NCI-H1417 treated with DMSO at 0.1 percent for 48 hours (cell line): ENCODE data around the gene IL3.

Experiments
- DNase-seq: peaks from one replicate; lab custom pipeline; 2025; lab: John Stamatoyannopoulos, UW

The IL3 gene

DNA sequence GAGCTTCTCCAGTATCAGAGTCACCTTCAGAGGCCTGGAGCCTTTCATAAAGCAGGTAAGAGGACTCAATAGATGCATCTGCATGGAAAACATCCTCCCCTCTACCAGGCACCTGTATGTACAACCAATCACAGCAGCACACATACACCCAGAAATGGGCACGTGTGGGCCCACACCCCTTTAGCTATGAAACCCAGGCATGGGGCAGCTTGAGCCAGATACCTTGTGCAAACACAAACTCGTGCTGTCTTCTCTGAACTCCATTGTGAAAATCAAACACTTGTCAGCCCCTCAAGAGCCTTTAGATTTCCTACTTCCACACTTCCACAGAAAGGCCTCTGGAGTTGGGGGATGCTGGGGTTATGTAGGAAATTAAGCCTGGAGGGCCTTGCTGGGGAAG, 12.1 kb downstream of the IL3 start:
- DNase-seq = no peak

DNA sequence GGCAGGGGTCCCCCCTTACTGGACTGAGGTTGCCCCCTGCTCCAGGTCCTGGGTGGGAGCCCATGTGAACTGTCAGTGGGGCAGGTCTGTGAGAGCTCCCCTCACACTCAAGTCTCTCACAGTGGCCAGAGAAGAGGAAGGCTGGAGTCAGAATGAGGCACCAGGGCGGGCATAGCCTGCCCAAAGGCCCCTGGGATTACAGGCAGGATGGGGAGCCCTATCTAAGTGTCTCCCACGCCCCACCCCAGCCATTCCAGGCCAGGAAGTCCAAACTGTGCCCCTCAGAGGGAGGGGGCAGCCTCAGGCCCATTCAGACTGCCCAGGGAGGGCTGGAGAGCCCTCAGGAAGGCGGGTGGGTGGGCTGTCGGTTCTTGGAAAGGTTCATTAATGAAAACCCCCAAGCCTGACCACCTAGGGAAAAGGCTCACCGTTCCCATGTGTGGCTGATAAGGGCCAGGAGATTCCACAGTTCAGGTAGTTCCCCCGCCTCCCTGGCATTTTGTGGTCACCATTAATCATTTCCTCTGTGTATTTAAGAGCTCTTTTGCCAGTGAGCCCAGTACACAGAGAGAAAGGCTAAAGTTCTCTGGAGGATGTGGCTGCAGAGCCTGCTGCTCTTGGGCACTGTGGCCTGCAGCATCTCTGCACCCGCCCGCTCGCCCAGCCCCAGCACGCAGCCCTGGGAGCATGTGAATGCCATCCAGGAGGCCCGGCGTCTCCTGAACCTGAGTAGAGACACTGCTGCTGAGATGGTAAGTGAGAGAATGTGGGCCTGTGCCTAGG, 13.0 kb downstream of the IL3 start, which contains the start of gene CSF2:
Gene CSF2 (plus strand): TSS at position 559 of the 783 bp plus-strand sequence. CDS start 35 bp downstream, at position 594.
- DNase-seq = no peak

DNA sequence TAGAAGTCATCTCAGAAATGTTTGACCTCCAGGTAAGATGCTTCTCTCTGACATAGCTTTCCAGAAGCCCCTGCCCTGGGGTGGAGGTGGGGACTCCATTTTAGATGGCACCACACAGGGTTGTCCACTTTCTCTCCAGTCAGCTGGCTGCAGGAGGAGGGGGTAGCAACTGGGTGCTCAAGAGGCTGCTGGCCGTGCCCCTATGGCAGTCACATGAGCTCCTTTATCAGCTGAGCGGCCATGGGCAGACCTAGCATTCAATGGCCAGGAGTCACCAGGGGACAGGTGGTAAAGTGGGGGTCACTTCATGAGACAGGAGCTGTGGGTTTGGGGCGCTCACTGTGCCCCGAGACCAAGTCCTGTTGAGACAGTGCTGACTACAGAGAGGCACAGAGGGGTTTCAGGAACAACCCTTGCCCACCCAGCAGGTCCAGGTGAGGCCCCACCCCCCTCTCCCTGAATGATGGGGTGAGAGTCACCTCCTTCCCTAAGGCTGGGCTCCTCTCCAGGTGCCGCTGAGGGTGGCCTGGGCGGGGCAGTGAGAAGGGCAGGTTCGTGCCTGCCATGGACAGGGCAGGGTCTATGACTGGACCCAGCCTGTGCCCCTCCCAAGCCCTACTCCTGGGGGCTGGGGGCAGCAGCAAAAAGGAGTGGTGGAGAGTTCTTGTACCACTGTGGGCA, 13.8 kb downstream of the IL3 start:
- no peak for DNase-seq

DNA sequence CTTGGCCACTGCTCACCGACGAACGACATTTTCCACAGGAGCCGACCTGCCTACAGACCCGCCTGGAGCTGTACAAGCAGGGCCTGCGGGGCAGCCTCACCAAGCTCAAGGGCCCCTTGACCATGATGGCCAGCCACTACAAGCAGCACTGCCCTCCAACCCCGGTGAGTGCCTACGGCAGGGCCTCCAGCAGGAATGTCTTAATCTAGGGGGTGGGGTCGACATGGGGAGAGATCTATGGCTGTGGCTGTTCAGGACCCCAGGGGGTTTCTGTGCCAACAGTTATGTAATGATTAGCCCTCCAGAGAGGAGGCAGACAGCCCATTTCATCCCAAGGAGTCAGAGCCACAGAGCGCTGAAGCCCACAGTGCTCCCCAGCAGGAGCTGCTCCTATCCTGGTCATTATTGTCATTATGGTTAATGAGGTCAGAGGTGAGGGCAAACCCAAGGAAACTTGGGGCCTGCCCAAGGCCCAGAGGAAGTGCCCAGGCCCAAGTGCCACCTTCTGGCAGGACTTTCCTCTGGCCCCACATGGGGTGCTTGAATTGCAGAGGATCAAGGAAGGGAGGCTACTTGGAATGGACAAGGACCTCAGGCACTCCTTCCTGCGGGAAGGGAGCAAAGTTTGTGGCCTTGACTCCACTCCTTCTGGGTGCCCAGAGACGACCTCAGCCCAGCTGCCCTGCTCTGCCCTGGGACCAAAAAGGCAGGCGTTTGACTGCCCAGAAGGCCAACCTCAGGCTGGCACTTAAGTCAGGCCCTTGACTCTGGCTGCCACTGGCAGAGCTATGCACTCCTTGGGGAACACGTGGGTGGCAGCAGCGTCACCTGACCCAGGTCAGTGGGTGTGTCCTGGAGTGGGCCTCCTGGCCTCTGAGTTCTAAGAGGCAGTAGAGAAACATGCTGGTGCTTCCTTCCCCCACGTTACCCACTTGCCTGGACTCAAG, 14.6 kb downstream of the IL3 start:
- DNase-seq = no peak

DNA sequence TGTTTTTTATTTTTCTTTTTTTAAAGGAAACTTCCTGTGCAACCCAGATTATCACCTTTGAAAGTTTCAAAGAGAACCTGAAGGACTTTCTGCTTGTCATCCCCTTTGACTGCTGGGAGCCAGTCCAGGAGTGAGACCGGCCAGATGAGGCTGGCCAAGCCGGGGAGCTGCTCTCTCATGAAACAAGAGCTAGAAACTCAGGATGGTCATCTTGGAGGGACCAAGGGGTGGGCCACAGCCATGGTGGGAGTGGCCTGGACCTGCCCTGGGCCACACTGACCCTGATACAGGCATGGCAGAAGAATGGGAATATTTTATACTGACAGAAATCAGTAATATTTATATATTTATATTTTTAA, 15.2 kb downstream of the IL3 start:
- DNase-seq = no peak

DNA sequence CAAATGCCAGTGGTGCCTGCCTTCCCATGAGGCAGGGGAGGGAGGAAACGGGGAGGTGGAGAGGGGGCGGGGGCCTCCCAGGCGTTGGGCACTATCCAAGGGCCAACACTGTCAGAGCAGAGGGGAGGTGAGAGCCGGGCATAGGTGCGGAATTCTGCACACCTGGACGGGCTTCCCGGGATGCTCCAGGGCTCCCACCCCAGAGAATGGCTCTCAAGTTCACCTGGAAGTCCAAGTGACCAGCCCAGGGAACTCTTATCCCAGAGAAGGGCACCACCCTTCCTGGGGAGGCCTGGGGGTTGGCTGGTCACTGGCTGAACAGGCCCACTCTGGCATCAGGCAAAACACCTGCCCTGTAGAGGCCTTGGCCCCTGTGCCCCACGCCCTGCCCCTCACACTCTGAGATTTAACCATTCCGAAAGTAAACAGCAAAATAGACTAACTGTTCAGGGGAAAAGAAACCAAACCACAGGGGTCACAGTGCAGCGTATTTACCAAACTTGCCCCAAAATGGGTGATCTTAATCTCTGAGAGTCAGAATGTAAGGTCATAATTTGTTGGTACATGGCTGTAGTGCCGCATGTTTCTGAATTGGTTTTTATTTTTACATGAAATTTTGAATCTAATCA, 15.9 kb downstream of the IL3 start:
- DNase-seq = no peak

DNA sequence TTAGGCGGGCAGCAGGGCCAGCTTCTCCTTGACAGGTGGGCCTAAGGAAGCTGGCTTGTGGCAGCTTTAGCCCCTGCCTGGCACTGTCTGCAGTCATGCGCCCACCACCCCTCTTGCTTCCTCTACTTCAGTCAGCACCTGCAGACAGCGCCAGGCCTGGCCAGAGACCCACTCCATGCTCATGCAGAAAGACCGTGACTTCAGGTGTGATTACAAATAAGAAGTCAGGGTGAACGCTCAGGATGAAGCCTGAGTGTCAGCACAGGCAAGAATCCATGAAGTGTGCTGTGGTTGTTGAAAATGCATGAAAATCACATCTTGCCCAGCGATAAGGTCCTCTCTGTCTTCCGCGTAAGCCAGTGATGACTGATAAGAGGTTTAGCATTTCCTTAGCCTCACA, 16.5 kb downstream of the IL3 start:
- no peak for DNase-seq

DNA sequence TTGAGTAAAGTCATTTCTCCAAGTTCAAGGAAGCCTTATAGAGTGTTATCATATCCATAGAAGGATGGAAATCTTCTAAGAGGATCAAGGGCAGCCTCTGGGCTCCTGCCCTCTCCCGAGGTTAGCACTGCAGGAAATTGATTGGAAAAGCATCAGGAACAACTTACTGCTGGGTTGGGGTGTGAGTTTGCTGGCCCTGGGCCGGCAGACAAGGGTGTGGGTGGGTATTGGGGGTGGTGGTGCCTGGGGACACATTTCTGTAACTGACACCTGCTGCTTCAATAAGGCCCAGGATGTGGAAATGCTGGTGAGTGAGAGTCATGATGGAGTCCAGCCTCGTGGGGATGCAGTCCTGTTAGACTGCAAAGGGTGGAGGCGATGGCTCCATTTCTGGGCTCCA, 18.6 kb downstream of the IL3 start:
- no peak for DNase-seq

DNA sequence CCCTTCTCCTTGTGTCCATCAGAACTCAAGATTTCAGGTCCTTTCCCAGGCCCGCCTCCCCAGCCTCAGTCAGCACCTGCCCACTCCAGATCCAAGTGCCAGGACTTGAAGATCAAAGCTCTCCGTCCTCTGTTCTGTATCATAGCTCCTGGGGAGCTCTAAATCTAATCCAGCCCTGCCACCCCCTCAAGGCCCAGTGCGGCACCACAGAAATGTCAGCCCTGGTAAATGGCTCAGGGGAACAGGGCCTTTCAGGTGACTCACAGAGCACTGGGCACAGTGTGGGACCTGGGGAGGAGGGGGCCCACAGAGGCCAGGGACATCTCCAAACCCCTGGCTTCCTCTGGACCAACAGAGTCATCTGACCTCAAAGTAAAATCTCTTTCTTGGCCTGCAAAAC, 19.2 kb downstream of the IL3 start:
- DNase-seq = no peak

DNA sequence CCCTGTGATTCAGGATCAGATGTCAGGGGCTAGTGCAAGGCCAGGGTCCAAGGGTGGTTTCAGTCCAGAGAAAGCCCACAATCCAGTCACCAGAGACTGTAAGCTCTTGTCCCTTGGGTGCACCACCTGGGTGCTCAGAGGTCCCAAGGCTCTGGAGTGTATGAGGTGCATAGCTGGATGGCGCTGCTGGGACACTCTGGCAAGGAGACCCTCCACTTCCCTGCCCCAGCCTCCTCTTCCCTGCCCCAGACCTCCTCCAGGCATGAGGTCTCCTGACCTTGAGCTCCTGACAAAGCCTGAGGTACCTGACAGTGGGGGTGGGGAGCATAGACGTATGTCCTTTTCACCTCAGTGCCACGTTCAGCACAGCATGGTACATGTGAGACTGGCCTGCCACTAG, 20.1 kb downstream of the IL3 start:
- DNase-seq = no peak

DNA sequence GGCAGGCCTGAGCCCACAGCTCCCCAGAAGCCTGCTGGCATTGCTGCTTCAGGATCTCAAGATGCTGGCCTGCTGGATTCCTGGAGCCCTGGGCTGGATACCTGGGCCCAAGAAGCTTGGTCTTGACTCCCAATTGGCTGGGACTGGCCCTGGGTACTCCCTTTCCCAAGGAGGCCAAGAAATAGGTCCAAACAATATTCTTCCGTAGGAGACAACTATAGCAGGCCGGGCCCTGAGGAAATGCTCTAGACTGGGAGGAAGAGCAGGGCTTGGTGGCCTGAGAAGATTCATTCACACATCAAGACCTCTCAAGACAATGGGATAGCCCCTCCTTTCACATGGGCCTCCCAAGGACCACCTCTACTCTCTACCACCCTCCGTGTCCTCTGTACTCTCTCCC, 21.0 kb downstream of the IL3 start:
- DNase-seq = no peak

DNA sequence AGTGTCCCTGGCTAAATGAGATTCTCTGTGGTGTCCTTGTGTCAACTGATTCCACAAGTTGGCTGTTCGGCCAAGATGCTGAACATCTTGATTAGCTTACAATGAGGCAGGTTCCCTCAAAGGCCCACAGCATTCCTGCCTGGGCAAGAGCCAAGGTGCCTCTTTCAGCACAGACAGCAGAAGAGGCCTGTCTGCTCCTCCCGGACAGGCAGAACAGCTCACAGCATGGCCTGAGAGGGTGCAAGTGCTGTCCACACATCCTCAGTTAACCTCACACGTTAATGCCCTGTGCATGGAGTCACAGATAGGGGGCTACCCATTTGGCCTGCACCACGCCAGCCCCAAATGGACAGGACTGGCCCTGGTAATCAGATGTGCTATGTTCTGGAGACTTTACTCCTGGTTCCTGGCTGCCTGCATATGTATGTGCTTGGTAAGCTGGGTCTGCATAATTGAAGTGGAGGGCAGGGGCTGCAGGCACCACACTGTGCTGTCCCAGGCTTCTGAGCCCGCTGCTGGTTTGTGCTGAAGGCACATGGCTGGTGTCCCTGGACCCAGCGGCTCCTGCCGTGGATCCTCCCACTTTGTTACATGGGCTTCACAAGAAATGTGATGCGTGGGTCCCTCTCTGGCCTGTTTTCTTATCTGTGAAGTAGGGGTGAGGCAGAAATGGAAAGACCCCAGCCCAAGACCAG, 22.0 kb downstream of the IL3 start:
- DNase-seq = no peak

DNA sequence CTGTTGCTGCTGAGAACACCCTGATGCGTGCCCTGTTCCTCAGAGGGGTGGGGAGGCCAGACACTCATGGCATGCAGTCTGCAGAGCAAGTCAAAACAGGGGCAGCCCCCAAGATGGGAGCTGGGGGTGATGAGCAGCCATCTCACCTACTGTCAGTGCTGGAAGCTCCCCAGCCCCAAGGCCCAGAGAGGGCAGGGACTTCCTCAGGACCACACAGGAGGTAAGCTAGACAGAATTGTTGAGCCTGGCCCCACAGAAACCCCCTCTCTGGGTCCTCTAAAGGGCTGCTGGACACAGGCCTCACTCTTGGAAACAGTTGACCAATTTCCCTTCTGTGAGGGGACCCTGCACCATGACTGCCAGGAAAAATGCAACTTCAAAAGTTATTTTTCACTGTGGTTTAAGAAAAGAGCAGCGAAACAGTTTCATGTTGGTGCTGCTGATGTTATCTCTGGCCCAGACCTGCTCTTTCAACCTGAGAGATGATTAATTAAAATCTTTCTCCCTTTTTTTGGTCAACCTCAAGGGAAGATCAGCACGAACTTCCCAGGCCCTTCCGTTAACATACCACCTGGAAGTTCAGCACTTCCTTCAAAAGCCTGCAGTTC, 22.7 kb downstream of the IL3 start:
- DNase-seq = no peak

DNA sequence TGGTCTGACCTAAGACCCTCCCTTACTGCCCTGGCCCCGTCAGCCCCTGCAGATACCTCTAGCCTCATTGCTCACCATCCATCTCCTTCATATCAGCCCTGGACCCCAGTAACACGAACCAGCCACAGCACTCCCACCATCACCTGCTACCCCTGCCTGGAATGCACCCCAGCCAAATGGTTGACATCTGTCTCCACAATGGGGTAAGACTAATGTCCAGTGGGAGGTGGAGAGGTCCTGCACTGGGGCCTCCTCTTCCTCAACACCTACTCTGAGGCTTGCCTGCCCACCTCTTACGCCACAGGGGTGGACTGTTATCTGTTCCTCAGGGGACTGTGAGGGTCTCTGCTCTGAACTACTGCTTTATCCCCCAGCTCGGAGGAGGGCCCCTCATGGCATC, 25.2 kb downstream of the IL3 start:
- no peak for DNase-seq

DNA sequence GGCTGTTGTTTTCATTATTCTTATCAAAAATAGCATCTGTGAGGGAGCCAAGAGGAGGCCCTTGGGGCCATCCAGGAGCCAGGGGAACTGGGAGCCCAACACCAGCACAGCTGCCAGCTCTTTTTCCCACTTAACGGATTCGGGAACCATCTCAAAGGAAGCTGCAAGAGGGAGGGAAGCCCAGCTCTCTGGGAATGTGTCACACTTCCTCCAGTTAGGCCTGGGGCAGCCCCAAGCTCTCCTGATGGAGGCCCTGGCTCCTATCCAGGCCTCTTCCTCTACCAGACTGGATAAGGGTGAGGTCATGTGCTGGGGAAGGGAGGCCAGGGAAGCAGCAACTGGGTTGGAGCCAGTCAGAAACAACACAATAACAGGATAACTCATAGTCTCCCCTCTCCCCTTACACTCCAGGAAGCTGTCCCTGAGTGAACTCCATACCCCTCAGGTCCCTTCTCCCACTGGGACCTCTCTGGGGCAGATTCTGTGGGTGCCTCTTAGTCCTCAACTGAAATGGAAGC, 25.9 kb downstream of the IL3 start:
- no peak for DNase-seq

DNA sequence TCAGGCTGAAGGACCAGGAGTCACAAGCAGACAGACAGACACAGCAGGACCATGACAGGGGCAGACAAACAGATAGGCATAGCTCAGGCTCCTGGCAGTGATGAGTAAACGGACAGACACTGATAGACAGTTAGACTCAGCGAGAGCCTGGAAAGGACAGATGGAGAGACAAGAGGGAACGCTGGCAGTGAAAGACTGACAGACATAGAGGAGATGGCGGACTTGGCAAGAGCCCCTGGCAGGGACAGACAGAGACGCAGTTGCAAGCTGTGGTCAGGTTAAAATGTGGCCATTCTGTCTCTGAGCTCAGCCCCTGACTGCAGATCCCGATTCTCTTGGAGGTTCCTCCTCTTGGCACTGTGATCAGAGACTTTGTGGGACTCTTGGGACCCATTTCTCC, 26.7 kb downstream of the IL3 start:
- DNase-seq = no peak

DNA sequence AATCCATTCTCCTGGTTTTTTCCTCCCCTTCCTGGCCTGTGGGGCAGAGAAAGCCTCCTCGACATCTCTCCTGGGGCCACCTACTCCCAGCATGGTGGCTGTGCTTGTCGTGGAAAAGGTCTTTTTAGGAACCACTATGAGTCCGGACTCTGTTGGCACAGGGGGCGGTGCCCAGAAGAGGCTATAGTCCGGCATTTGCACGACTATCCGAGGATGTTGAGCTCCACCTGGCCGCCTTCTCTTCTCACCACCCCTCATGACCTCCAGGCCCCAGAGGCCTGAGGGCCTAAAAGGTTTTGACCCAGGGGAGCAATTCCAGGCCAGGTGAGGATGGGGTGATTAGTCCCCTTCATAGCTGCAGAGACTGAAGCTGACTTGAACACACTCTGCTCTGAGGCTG, 27.2 kb downstream of the IL3 start:
- DNase-seq = no peak

DNA sequence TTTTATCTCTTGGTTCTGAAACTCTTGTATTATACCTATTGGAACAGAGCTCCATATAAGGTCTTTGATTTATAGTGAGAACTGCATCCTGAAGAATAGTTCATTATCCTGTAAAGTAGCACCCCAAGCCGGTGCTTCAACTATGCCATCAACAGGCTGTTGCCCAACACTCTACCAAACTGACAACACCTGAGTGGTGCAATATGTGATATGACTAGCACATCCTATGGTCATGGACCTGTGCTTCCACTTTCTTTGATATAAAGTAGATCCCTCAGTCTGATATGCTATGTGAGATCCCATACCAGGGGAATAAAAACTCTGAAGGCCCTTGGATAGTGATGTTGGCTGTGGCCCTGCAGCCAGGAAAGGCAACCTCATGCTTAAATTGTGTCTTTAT, 28.9 kb downstream of the IL3 start:
- DNase-seq = no peak

DNA sequence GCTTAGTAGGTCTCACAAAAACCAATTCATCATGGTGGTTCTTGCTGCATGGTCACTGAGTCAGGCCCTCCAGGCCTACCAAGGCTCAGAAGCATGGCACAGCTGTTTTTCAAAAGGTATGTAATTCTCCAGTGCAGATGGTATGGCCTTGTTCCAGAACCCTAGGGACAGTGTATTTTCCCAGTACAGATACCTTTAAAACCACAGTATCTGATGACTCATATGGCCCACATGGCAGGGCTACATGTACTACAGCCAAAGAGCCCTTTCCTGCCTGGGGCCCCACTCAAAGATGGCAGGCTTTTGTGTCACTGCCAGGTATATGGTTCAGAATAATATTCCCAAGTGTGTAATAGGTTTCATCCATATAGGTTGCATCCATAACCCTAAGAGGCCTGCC, 29.7 kb downstream of the IL3 start:
- no peak for DNase-seq

DNA sequence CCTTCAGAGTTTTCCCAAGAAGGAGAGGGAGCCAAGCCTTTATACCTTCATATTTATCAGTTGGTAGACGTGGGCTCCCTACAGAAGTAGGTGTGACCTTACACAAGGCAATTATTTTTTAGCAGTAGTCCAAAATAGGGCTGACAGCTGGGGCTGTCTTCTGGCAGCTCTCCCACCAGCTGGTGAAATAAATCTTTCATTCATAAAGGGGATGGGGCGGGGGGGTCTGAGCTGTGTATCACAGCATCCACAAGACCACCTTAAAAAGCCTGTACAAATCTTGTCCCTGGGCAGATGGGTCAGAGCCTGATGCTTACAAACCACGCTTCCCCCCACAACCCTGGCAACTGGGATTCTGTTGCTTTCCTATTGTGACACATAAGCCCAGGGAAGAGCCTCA, 32.8 kb downstream of the IL3 start:
- DNase-seq = no peak
